Cardiac muscle cell (in vitro differentiated cells and primary cell): ENCODE results near the gene CMIP. TPM values are rescaled to one million over a fixed set of nuclear protein-coding genes. Genes with fewer than 3 reads are reported as not detected.

Experiments
- DNase-seq, 2 donors: peaks; one replicate each; pipeline versions ENCODE4 v3.0.0 to v3.0.0-alpha.2; 2010 to 2017; ENCODE audit warnings: low read depth in 1 of 2, low spot score in 1 of 2
- H3K27ac ChIP-seq: fragments of 200-600 bp; sonication (generic); 2 replicates; pipeline ENCODE4 v1.5.1; 2016
- H3K27me3 ChIP-seq: fragments of 200-600 bp; sonication (generic); 2 replicates; pipeline ENCODE4 v1.6.0; 2016; ENCODE audit warnings: control low read depth
- H3K36me3 ChIP-seq: fragments of 200-600 bp; sonication (generic); 2 replicates; pipeline ENCODE4 v1.5.1; 2016; ENCODE audit warnings: control low read depth
- H3K4me1 ChIP-seq: fragments of 200-600 bp; sonication (generic); 2 replicates; pipeline ENCODE4 v1.8.1; 2017; ENCODE audit warnings: low read depth, mild to moderate bottlenecking, mixed run types
- H3K4me3 ChIP-seq: fragments of 200-600 bp; sonication (generic); 2 replicates; pipeline ENCODE4 v1.5.1; 2016; ENCODE audit warnings: mild to moderate bottlenecking
- H3K9me3 ChIP-seq: fragments of 200-600 bp; sonication (generic); 2 replicates; pipeline ENCODE4 v1.5.1; 2017; ENCODE audit warnings: low read depth, mild to moderate bottlenecking, control low read depth
- CTCF ChIP-seq: IDR thresholded peaks from 2 replicates; pipeline ENCODE4 v1.5.1; 2012; ENCODE audit warnings: low read depth, mild to moderate bottlenecking, low read length
- polyA plus RNA-seq: library from polyadenylated mRNA; unstranded; fragments of >200 nt; fragmentation: Nextera tagmentation; extraction: Ambion mirVana; gene quantifications from 2 replicates; pipeline ENCODE4 v1.2.1, GENCODE V29; 2016
- total RNA-seq: library from RNA; depleted of rRNA; stranded (reverse); fragments of >200 nt; gene quantifications from 2 replicates; pipeline ENCODE4 v1.2.3, GENCODE V29; 2016

CMIP gene
- total and polyA plus RNA-seq, 2 experiments from 2014 or later: 1.8 to 22.2 TPM

- H3K4me3 ChIP-seq: no peak overlapping the region
- H3K27ac ChIP-seq: no peak overlapping the region
- DNase-seq: no peak
- peaks cover 8% of the 10 kb centered on the region for H3K4me1 ChIP-seq
- TF ChIP-seq CTCF: no peak
- no peaks in the 10 kb centered on the region for H3K36me3 ChIP-seq
- H3K9me3 ChIP-seq: no peaks in the 10 kb centered on the region
- H3K27me3 ChIP-seq: no peaks in the 10 kb centered on the region
Observed at GRCh38 chr16:81713796-81714195, 269.2 kb downstream of the CMIP start.

- Histone ChIP-seq H3K4me1 (peaks cover 8% of the 10 kb centered on the region), H3K27ac (no peak overlapping the region), H3K9me3 (no peaks in the 10 kb centered on the region), H3K27me3 (no peaks in the 10 kb centered on the region), H3K36me3 (no peaks in the 10 kb centered on the region), H3K4me3 (no peak overlapping the region)
- no peak for DNase-seq
- no peak for TF ChIP-seq CTCF
Observed at GRCh38 chr16:81714583-81714982, 270.0 kb downstream of the CMIP start.

- H3K27me3 ChIP-seq: no peaks in the 10 kb centered on the region
- no peaks in the 10 kb centered on the region for H3K36me3 ChIP-seq
- DNase-seq: no peak
- H3K27ac ChIP-seq: no peak overlapping the region
- peaks cover 6% of the 10 kb centered on the region for H3K4me1 ChIP-seq
- H3K9me3 ChIP-seq: no peaks in the 10 kb centered on the region
- no peak for TF ChIP-seq CTCF
- H3K4me3 ChIP-seq: no peak overlapping the region
Observed at GRCh38 chr16:81715358-81716196, 271.0 kb downstream of the CMIP start.

- H3K36me3 ChIP-seq: no peaks in the 10 kb centered on the region
- TF ChIP-seq CTCF: no peak
- H3K4me3 ChIP-seq: no peak overlapping the region
- no peak overlapping the region for H3K27ac ChIP-seq
- H3K4me1 ChIP-seq: peaks cover 4% of the 10 kb centered on the region
- H3K27me3 ChIP-seq: no peaks in the 10 kb centered on the region
- H3K9me3 ChIP-seq: no peaks in the 10 kb centered on the region
- no peak for DNase-seq
Observed at GRCh38 chr16:81716478-81717225, 272.0 kb downstream of the CMIP start.

GRCh38 chr16:81717662-81718189 lies 273.1 kb downstream of the CMIP start:
- DNase-seq: peak in 1 of 2 donors; percentile 31
- H3K9me3 ChIP-seq: no peaks in the 10 kb centered on the region
- H3K4me3 ChIP-seq: no peak overlapping the region
- H3K4me1 ChIP-seq: peaks cover 4% of the 10 kb centered on the region
- no peaks in the 10 kb centered on the region for H3K27me3 ChIP-seq
- no peak overlapping the region for H3K27ac ChIP-seq
- H3K36me3 ChIP-seq: no peaks in the 10 kb centered on the region
- TF ChIP-seq CTCF: no peak
